SU-DHL-6 (cell line): ENCODE data around the gene JMY.

Experiments
- CTCF ChIP-seq: fragments of 200-600 bp; sonication (generic); IDR thresholded peaks from one replicate; pipeline ENCODE4 v1.5.1; 2017; ENCODE audit warnings: antibody characterized with exemption, mild to moderate bottlenecking, low read length, moderate library complexity; ENCODE audit not compliant: insufficient read depth, poor library complexity, severe bottlenecking
- EZH2phosphoT487 ChIP-seq: fragments of 200-600 bp; sonication (generic), shearing (Covaris generic); conservative IDR thresholded peaks from 2 replicates; pipeline ENCODE4 v1.6.1; 2018; ENCODE audit warnings: mild to moderate bottlenecking, antibody characterized with exemption, low read length, moderate library complexity, mixed read lengths

DNA sequence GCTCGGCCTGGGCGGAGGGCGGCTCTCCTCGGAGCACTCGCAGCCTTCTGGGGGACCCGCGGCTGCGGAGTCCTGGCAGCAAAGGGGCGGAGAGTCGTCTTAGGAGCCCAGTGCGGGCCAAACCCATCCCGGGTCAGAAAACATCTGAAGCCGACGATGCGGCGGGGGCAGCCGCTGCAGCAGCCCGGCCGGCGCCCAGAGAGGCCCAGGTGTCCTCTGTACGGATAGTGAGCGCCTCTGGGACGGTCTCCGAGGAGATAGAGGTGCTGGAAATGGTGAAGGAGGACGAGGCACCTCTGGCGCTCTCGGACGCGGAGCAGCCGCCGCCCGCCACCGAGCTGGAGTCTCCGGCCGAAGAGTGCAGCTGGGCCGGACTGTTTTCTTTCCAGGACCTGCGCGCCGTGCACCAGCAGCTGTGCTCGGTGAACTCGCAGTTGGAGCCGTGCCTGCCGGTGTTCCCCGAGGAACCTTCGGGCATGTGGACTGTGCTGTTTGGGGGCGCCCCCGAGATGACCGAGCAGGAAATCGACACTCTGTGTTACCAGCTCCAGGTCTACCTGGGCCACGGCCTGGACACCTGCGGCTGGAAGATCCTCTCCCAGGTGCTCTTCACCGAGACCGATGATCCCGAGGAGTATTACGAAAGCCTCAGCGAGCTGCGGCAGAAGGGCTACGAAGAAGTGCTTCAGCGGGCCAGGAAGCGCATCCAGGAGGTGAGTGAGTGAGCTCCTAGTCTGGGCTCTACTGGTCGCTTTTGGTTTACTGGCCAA, 1.2 kb downstream of the JMY start:
- TF ChIP-seq CTCF: no peak
- TF ChIP-seq EZH2phosphoT487: no peak
